NCI-H446 treated with DMSO at 0.1 percent for 48 hours (cell line): Measurements from ENCODE around the gene CDK15.

Experiments used
- DNase-seq: peaks from one replicate; lab custom pipeline; 2025; lab: John Stamatoyannopoulos, UW

CDK15 gene

GRCh38 chr2:201909961-201910361, 103.6 kb downstream of the CDK15 start:
- DNase-seq, result no peak

GRCh38 chr2:201911372-201911771, 105.0 kb downstream of the CDK15 start:
- DNase-seq, result no peak

- no peak for DNase-seq
Observed at GRCh38 chr2:201913201-201913600, 106.9 kb downstream of the CDK15 start.

- DNase-seq, result no peak
Observed at GRCh38 chr2:201915446-201915845, 109.1 kb downstream of the CDK15 start.

GRCh38 chr2:201916565-201916964, 110.2 kb downstream of the CDK15 start:
- no peak for DNase-seq

GRCh38 chr2:201918616-201919307, 112.4 kb downstream of the CDK15 start:
- DNase-seq, result no peak

GRCh38 chr2:201919308-201919634, 112.9 kb downstream of the CDK15 start:
- DNase-seq, result no peak

- DNase-seq, result peak; percentile 19
Observed at GRCh38 chr2:201923436-201924328, 117.3 kb downstream of the CDK15 start.

- no peak for DNase-seq
Observed at GRCh38 chr2:201924453-201924852, 118.1 kb downstream of the CDK15 start.

GRCh38 chr2:201925056-201925455, 118.7 kb downstream of the CDK15 start:
- no peak for DNase-seq

- peak; percentile 17 for DNase-seq
Observed at GRCh38 chr2:201926067-201926466, 119.7 kb downstream of the CDK15 start.

GRCh38 chr2:201928363-201928762, 122.0 kb downstream of the CDK15 start:
- no peak for DNase-seq

- DNase-seq, result peak; percentile 39
Observed at GRCh38 chr2:201929281-201930026, 123.1 kb downstream of the CDK15 start.

- no peak for DNase-seq
Observed at GRCh38 chr2:201930043-201930442, 123.7 kb downstream of the CDK15 start.

GRCh38 chr2:201930831-201931230, 124.5 kb downstream of the CDK15 start:
- no peak for DNase-seq

- DNase-seq, result no peak
Observed at GRCh38 chr2:201931475-201931874, 125.1 kb downstream of the CDK15 start.

- no peak for DNase-seq
Observed at GRCh38 chr2:201931951-201932350, 125.6 kb downstream of the CDK15 start.

GRCh38 chr2:201932511-201932910, 126.2 kb downstream of the CDK15 start:
- DNase-seq, result peak; percentile 92

- peak; percentile 97 for DNase-seq
Observed at GRCh38 chr2:201933792-201934237, 127.5 kb downstream of the CDK15 start.

GRCh38 chr2:201936817-201937216, 130.5 kb downstream of the CDK15 start:
- no peak for DNase-seq

- no peak for DNase-seq
Observed at GRCh38 chr2:201937343-201937742, 131.0 kb downstream of the CDK15 start.

- no peak for DNase-seq
Observed at GRCh38 chr2:201938156-201938775, 131.9 kb downstream of the CDK15 start.
